Activated naive CD4-positive, alpha-beta T cell treated with Interleukin-2 at 50 U/mL for 16 hours (primary cell): ENCODE measurements around the gene SLC35B3.
"Not testable (repeated sequence)": the region's sequence is repeated elsewhere in the genome, so short reads cannot be mapped to it uniquely, and the experiment has no call there.

Source experiments
- DNase-seq: peaks from one replicate; pipeline ENCODE4 v3.0.0-alpha.2; 2020

Gene SLC35B3

GRCh38 chr6:8435093-8435844 lies at the start of gene SLC35B3:
SLC35B3 (minus strand) TSS chr6:8435545.
- DNase-seq = peak; percentile 98

DNA sequence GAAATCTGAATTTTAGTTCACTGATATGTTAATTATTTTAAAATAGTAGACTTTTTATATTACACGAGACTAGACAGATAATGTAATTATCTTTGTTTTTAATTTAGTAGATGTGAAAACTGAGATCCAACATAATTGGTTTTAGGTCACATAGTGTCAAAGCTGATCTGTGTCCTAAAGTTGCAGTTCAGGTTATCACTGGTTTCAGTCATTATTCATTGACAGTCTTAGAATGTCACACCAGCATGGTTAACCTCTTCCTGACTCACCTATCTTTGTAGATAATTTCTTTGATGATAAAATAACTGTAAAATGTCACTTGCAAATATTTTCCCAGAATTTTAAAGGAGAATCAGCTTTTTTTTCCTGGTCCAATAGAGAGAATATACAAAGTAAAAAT lies 48.3 kb upstream of the SLC35B3 start:
- DNase-seq = no peak

GRCh38 chr6:8481727-8482126 lies 46.4 kb upstream of the SLC35B3 start:
- no peak for DNase-seq

GRCh38 chr6:8478418-8478817 lies 43.1 kb upstream of the SLC35B3 start:
- no peak for DNase-seq

- DNase-seq = no peak
Observed at GRCh38 chr6:8476656-8477055, 41.3 kb upstream of the SLC35B3 start.

DNA sequence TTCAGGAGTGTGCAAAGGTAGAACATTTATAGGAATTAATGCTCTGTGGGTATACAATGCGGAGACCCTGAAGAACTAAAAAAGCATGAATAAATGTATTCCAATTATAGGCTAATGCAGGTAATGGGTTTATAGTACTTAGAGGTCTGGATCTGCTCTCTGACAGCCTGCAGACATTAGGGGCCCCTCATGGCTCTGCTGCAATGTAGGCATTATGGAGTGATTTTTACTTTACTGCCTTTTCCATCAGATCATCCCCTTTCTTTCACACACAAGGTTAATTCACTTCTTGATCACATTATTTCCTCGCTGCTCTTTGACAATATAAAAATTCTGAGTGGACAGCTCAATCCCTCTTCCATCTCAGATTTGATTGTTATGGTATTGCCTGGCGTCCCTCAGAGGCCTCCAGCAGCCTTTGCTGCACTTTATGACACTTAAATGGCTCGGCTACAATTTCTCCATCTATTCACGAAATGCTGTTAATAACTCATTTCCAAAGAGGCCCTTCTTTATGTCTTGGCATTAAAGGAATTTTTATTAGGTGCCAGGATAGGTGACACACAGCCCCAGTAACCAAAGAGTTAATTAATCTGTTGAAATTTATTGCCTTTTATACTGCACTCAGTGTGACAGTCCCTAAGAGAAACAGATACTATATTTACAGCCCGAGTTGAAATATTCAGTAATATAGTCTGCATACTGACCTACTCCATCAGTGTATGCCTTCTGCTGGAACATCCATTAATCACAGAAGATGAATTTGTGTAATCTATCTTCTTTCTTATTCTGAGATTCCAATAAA lies 33.4 kb upstream of the SLC35B3 start:
- DNase-seq = no peak

DNA sequence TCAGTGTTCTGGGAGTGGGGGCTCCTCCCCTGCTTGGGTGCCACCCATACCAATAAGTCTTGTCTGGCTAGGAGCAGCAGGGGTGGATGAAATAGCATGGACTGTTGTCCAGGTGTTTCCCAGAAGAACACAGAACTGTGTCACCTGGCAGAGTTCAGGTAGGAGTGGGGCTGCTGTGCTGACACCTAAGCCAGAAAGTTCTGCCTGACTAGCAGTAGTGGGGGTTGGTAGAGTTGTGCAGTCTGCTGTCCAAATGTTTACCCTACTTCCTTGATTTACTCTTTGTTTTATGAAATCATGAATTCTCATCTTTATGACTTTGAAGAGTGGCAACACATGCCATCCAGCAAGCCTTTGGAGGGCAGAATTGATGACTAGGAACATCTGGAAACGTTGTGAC lies 27.3 kb upstream of the SLC35B3 start:
- DNase-seq = no peak

DNA sequence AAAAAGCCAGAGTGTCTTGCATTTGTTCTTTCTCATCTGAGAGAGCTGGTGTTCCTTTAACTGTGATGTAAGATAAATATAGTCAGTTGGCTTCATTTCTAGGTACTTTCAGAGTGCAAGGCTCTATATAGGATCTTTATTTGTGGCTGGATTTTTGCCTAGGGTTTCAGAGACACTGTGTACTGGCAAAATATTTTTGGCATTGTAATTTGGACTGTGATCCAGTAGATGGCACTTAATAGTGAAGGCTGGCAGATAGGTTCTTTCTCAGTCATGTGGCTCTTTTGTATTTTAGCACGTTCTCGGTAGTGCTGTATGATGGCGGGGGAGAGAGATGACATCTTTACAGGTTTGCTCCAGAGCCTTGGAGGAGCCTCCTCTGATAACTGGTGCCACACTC lies 26.8 kb upstream of the SLC35B3 start:
- DNase-seq = no peak

DNA sequence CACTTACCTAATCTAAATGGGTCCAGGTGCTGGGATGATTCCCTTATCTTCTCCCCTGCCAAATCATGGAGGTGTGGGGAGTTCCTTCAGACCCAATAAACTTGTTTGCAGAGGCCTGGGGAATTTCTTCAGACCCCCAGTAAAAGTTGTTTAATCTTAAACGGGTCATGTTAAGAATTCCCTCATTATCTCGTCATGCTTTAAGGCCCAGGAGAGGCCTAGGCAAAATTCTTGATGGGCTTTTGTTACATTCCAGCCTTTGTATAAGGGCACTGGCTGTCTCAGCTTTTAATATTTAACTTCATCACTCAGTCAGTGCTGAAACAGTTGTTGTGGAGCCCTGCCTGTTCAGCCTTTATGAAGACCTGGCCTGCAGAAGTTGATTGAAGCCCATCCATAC lies 11.0 kb upstream of the SLC35B3 start:
- DNase-seq = no peak

DNA sequence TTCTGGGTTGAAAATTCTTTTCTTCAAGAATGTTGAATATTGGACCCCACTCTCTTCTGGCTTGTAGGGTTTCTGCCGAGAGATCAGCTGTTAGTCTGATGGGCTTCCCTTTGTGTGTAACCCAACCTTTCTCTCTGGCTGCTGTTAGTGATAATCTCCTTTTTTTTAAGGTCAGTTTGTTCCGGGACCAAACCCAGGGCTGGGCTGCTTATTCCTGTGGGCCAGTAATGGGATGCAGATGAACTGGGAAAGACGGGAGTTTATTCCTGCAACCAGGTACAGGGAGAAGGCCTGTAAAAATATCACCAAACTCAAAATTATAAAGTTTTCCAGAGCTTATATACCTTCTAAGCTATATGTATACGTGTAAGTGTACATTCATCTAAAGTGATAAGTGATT lies 10.6 kb upstream of the SLC35B3 start:
- not testable (repeated sequence) for DNase-seq

- no peak for DNase-seq
Observed at GRCh38 chr6:8442150-8442549, 6.8 kb upstream of the SLC35B3 start.

DNA sequence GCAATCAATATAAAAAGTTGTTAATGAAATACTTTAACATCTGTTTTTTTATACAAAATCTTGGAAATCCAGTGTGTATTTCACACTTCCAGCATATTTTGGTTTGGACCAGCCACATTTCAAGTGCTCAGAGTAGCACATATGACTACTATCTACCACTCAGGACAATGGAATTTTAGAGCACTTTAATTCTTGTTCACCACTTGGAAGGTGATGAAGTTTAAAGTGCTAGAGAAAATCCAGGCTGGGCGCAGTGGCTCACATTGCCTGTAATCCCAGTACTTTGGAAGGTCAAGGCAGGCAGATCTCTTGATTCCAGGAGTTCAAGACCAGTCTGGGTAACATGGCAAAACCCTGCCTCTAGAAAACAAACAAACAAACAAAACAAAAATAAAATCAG lies 6.1 kb upstream of the SLC35B3 start:
- DNase-seq = no peak

DNA sequence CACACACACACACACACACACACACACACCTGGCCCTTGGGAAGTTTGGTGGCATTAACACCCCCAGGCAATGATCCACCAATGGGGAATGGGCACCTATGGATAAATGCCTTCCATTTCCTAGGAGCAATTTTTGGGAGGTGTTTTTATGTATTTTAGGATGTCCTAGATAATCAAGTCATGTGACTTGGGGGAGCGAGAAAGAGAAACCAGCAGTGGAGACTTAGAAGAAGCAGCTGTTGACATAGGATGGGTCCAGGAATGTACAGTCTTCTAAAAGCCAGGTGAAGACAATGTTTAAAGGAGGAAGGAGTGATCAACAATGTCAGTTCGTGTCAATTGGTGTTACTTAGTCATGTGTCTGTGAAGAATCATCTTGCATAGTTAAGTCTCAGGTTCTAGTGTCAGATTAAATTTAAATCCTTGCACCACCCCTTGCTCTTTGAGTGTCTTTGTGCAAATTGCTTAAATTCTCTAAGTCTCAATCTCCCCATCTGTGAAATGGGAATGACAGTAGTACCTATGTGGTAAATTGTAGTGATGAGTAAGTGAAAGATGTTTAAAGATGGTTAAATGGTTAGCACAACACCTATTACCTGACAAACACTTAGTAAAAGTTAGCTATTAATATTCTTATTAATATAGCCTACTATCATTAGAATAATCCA lies 4.4 kb upstream of the SLC35B3 start:
- DNase-seq = no peak

DNA sequence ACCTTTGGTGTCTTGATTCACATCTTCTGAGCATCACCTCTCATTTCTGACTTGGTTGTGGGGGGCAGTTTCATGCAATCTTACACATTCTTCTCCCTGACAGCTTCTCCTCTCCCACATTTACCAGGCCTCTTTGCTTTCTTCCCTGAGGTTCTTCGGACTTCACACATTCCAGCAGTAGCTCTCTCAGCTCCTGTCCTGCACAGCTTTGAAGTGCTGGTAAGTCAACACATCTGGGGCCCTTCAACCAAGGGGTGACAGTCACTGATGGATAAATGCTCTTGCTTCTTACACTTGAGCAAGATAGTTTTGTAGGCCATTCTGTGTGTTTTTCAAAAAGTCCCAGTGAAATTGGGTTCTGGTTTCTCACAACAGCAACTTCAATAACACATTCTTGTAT lies 2.5 kb upstream of the SLC35B3 start:
- no peak for DNase-seq

DNA sequence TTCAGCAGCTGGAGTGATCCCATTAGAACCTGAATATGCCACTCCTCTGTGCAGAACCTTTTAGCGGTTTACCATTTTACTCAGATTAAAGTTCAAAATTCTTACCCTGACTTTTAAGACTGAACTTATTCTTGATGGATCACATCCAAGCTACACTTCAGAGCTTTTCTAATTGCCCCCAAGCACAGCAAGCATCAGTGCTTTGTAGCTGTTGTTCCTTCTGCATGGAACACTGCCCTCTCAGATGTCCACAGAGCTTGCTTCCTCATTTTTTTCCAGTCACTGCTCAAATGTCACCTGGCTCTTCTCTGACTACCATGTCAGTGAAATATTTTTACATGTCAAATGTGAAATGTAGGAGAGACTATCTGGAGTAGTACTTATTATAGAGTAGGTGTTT lies 1.6 kb upstream of the SLC35B3 start:
- DNase-seq = no peak

DNA sequence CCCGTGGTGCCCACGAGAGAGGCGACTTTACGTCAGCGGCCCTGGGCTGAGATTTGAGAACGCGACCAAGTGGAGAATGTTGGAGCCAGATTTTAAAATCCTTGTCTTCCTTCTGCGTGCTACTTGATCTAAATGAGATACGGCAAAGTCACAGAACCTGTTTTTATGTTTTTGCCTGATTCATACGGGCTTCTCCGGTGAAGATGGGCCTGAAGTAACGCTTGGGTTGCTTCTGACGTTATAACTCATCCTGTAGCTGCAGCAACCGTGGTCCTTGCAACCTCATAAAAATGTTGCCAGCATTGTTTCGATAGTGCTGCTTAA lies 462 bp upstream of the SLC35B3 start:
- DNase-seq = no peak

DNA sequence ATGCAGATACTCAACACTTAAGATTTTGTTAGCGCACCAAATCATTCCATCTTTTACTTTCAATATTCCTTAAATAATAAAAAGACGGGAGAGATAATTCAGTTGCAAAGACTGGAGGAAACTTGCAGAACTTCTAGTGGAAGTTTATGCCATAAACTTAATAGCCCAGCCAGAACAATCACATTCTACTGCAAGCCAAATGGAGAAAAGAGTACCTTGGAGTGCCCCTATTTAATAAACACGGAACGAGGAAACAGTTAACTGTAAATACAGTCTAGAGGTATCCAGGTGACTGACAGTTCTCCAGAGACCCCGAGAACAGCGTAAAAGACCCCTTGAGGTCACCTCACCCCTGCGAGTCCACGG lies 635 bp downstream of the SLC35B3 start:
- no peak for DNase-seq

- no peak for DNase-seq
Observed at GRCh38 chr6:8432614-8433013, 2.7 kb downstream of the SLC35B3 start.

- DNase-seq = no peak
Observed at GRCh38 chr6:8429821-8430220, 5.5 kb downstream of the SLC35B3 start.

DNA sequence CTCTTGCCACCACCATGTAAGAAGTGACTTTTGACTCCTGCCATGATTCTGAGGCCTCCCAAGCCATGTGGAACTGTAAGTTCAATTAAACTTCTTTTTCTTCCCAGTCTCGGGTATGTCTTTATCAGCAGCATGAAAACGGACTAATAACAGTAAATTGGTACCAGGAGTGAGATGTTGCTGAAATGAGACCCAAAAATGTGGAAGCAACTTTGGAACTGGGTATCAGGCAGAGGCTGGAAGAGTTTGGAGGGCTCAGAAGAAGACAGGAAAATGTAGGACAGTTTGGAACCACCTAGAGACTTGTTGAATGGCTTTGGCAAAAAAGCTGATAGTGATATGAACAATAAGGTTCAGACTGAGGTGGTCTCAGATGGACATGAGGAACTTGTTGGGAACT lies 8.8 kb downstream of the SLC35B3 start:
- not testable (repeated sequence) for DNase-seq

DNA sequence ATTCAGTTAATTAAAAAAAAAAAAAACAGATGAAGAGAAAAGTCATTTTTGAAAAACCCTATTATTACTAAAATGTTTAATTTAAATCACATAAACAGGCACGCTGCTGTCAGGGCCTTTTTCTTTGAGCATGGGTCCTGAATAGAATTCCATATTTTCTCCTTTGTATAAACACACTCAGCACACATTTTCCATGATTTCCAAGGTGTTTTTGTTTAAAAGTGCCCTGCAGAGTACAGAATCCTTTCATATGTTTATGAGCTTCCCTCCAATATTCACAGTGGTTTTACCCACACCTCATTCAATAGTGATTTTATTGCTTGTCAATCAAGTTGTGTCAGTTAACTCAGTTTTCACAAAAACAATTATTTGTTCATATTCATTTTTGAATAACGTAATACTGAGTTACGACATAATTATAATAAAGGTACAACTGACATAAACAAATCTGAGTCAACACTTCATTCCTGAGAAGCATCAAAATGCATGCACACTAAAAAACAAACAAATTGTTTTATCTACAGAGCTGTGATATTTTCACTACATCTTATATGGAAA lies 15.2 kb downstream of the SLC35B3 start:
- DNase-seq = no peak

DNA sequence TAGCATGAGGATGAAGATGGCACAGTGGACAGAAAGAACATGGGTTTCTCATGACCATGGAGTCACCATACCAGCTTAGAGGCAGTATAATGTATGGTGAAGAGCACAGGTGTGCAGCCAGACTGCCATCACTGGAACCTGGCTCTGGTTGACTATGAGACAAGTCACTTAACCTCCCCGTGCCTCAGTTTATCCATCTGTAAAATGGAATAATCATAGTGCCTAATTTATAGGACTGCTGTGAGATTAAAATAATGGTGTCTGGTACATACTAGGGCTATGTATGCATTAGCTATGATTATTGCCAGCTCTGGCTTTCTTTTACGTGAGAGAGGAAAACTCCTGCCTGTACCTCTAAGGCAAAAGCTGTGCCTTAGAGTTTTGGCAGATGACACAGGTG lies 19.4 kb downstream of the SLC35B3 start:
- DNase-seq = no peak

GRCh38 chr6:8415280-8415679 lies 20.1 kb downstream of the SLC35B3 start:
- DNase-seq = no peak

DNA sequence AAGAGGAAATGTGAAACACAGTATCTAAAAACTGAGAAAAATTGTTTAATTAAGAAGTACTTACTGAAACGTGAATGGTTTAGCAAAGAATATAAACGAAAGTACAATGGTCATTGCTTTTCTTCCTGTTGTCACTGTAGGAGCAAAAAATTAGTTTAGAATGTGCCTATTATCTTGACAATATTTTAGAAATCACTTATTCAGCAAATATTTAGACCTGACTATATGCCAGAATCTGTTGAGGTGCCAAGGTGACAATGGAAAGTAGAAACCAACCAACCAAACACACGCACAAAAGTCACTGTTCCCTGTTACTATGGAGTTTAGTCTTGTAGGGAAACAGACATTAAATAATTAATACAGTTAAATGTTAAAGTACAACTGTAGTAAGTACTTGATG lies 20.5 kb downstream of the SLC35B3 start:
- no peak for DNase-seq
